ENCODE results near the gene HUNK.

Gene HUNK

GRCh38 chr21:31911138-31911907, 38.5 kb downstream of the HUNK start:
- no peaks in the 10 kb centered on the region for H3K4me1 ChIP-seq (ENCODE audit: control insufficient read depth, low read length)
- H3K36me3 ChIP-seq (ENCODE audit: control insufficient read depth, low read length): no peaks in the 10 kb centered on the region
- H3K9me3 ChIP-seq (ENCODE audit: control insufficient read depth, insufficient read depth, low read length): no peaks in the 10 kb centered on the region
- H3K27me3 ChIP-seq (ENCODE audit: control insufficient read depth, low read length): no peaks in the 10 kb centered on the region
- no peaks in the 10 kb centered on the region for H3K79me2 ChIP-seq (ENCODE audit: control insufficient read depth, low read length)
- no peaks in the 10 kb centered on the region for H3K9me2 ChIP-seq (replicated peaks; ENCODE audit: control insufficient read depth, low read length)
- no peaks in the 10 kb centered on the region for H3F3A ChIP-seq (ENCODE audit: control insufficient read depth, insufficient read depth)
- H4K20me1 ChIP-seq (ENCODE audit: control insufficient read depth, insufficient read depth, low read depth, low read length): no peaks in the 10 kb centered on the region
- H3K4me2 ChIP-seq (ENCODE audit: low read length): no peak overlapping the region
- H3K4me3 ChIP-seq (ENCODE audit: low read length): no peak overlapping the region
- no peak overlapping the region for H3K27ac ChIP-seq (ENCODE audit: low read depth, low read length)
- TF ChIP-seq EZH2phosphoT487 (IDR thresholded peaks at IDR 0.05; ENCODE audit: borderline replicate concordance, low read length): no peak

GRCh38 chr21:31912501-31912900, 39.7 kb downstream of the HUNK start:
- Histone ChIP-seq H3K4me3 (ENCODE audit: low read length) (no peak overlapping the region), H3K9me3 (ENCODE audit: control insufficient read depth, insufficient read depth, low read length) (no peaks in the 10 kb centered on the region), H3F3A (ENCODE audit: control insufficient read depth, insufficient read depth) (no peaks in the 10 kb centered on the region), H3K27me3 (ENCODE audit: control insufficient read depth, low read length) (no peaks in the 10 kb centered on the region), H4K20me1 (ENCODE audit: control insufficient read depth, insufficient read depth, low read depth, low read length) (no peaks in the 10 kb centered on the region), H3K36me3 (ENCODE audit: control insufficient read depth, low read length) (no peaks in the 10 kb centered on the region), H3K4me2 (ENCODE audit: low read length) (no peak overlapping the region), H3K79me2 (ENCODE audit: control insufficient read depth, low read length) (no peaks in the 10 kb centered on the region), H3K27ac (ENCODE audit: low read depth, low read length) (no peak overlapping the region), H3K4me1 (ENCODE audit: control insufficient read depth, low read length) (no peaks in the 10 kb centered on the region), H3K9me2 (replicated peaks; ENCODE audit: control insufficient read depth, low read length) (no peaks in the 10 kb centered on the region)
- no peak for TF ChIP-seq EZH2phosphoT487 (IDR thresholded peaks at IDR 0.05; ENCODE audit: borderline replicate concordance, low read length)
- no peak for TF ChIP-seq CTCF (IDR thresholded peaks at IDR 0.05; ENCODE audit: low read depth, low read length, poor library complexity, severe bottlenecking)

- no peak overlapping the region for H3K4me2 ChIP-seq (ENCODE audit: low read length)
- no peaks in the 10 kb centered on the region for H3K4me1 ChIP-seq (ENCODE audit: control insufficient read depth, low read length)
Observed at GRCh38 chr21:31913182-31913608, 40.4 kb downstream of the HUNK start.

More at GRCh38 chr21:31913182-31913608, 40.4 kb downstream of the HUNK start:
- Histone ChIP-seq H4K20me1 (ENCODE audit: control insufficient read depth, insufficient read depth, low read depth, low read length) (no peaks in the 10 kb centered on the region), H3K9me2 (replicated peaks; ENCODE audit: control insufficient read depth, low read length) (no peaks in the 10 kb centered on the region), H3K4me3 (ENCODE audit: low read length) (no peak overlapping the region), H3F3A (ENCODE audit: control insufficient read depth, insufficient read depth) (no peaks in the 10 kb centered on the region), H3K36me3 (ENCODE audit: control insufficient read depth, low read length) (no peaks in the 10 kb centered on the region), H3K79me2 (ENCODE audit: control insufficient read depth, low read length) (no peaks in the 10 kb centered on the region), H3K27ac (ENCODE audit: low read depth, low read length) (no peak overlapping the region), H3K27me3 (ENCODE audit: control insufficient read depth, low read length) (no peaks in the 10 kb centered on the region), H3K9me3 (ENCODE audit: control insufficient read depth, insufficient read depth, low read length) (no peaks in the 10 kb centered on the region)
- no peak for TF ChIP-seq EZH2phosphoT487 (IDR thresholded peaks at IDR 0.05; ENCODE audit: borderline replicate concordance, low read length)
- TF ChIP-seq CTCF (IDR thresholded peaks at IDR 0.05; ENCODE audit: low read depth, low read length, poor library complexity, severe bottlenecking): no peak

Measured in DOHH2 (cell line).